ENCODE measurements around the gene MPPED2. TPM values are rescaled to one million over a fixed set of nuclear protein-coding genes. Genes with fewer than 3 reads are reported as not detected.
A peak's percentile ranks its signal among the peaks of the same experiment; 100 is the strongest.

The MPPED2 gene
- total RNA-seq, 6 experiments from 2014 or later, result 0.12 to 1.8 (median 0.75) TPM

- WGBS (ENCODE audit: insufficient coverage, low coverage, low lambda C conversion rate, missing lambda C conversion rate), result 69% methylated on average over 5 of the region's 5 CpGs
- DNase-seq, result no peak
- Histone ChIP-seq H3K4me1 (peaks cover 0 to 14% (median 6%) of the 10 kb centered on the region in 4 donors), H3K4me3 (no peak overlapping the region), H3K27ac (no peak overlapping the region), H3K9me3 (no peaks in the 10 kb centered on the region), H3K36me3 (no peaks in the 10 kb centered on the region), H3K27me3 (no peaks in the 10 kb centered on the region)
- ATAC-seq, result no peak
- TF ChIP-seq POLR2A (IDR thresholded peaks at IDR 0.05), result no peak
- TF ChIP-seq, protein P1, sequence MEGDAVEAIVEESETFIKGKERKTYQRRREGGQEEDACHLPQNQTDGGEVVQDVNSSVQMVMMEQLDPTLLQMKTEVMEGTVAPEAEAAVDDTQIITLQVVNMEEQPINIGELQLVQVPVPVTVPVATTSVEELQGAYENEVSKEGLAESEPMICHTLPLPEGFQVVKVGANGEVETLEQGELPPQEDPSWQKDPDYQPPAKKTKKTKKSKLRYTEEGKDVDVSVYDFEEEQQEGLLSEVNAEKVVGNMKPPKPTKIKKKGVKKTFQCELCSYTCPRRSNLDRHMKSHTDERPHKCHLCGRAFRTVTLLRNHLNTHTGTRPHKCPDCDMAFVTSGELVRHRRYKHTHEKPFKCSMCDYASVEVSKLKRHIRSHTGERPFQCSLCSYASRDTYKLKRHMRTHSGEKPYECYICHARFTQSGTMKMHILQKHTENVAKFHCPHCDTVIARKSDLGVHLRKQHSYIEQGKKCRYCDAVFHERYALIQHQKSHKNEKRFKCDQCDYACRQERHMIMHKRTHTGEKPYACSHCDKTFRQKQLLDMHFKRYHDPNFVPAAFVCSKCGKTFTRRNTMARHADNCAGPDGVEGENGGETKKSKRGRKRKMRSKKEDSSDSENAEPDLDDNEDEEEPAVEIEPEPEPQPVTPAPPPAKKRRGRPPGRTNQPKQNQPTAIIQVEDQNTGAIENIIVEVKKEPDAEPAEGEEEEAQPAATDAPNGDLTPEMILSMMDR (IDR thresholded peaks at IDR 0.05), result no peak
- intact Hi-C loops (cut with DNase I), result no loop called here
These were observed 159.4 kb downstream of the MPPED2 start for GRCh38 chr11:30426781-30427180.

DNA sequence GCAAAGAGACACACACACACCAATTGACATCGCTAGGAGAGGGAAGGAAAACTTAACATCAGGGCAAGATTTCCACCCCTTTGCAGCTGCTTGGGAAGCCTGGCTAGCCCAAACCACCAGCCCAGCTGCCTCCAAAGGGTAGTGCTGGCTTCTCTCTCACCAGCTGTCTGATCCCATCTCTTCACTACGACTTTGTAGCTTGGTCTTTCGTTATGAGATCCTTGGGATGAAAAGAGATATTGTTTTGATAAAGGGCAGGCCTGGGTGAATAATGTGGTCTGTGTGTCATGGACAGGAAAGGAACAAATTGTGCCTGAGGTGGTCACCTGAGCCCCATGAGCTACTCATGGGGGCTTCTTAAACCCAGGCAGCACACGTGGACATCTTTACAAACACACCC, 161.3 kb downstream of the MPPED2 start:
- Histone ChIP-seq H3K27me3 (no peaks in the 10 kb centered on the region), H3K27ac (no peak overlapping the region), H3K4me1 (peaks cover 0 to 14% (median 6%) of the 10 kb centered on the region in 4 donors), H3K9me3 (no peaks in the 10 kb centered on the region), H3K36me3 (no peaks in the 10 kb centered on the region), H3K4me3 (no peak overlapping the region)
- 84% methylated on average over 4 of the region's 4 CpGs for WGBS (ENCODE audit: insufficient coverage, low coverage, low lambda C conversion rate, missing lambda C conversion rate)
- intact Hi-C loops (cut with DNase I), result no loop called here
- DNase-seq, result no peak
- TF ChIP-seq, protein P1 (IDR thresholded peaks at IDR 0.05), result no peak
- no peak for TF ChIP-seq POLR2A (IDR thresholded peaks at IDR 0.05)
- no peak for ATAC-seq

DNA sequence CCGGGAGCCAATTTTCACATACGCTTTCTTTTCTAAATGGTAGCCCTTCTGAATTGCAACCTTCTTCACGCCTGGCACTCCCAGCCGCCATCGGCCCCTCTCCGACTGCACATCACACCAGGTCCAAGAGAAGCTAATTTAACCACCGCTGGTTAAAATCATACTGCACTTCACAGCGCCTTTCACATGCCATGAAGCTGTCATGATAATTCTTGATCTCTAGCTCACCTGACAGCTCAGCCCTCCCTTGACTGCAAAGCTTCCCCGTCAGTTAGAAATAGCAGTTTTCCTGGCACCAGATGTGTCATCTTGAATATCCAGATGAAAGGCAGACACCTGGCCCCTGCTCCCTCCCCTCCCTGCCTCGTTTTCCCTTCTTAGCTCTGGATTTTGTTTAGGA, 161.8 kb downstream of the MPPED2 start:
- Histone ChIP-seq H3K36me3 (no peaks in the 10 kb centered on the region), H3K27ac (no peak overlapping the region), H3K9me3 (no peaks in the 10 kb centered on the region), H3K4me3 (no peak overlapping the region), H3K27me3 (no peaks in the 10 kb centered on the region), H3K4me1 (peaks cover 0 to 14% (median 6%) of the 10 kb centered on the region in 4 donors)
- 87% methylated on average over 7 of the region's 10 CpGs for WGBS (ENCODE audit: insufficient coverage, low coverage, low lambda C conversion rate, missing lambda C conversion rate)
- intact Hi-C loops (cut with DNase I), result no loop called here
- DNase-seq, result no peak
- TF ChIP-seq, protein P1 (IDR thresholded peaks at IDR 0.05), result no peak
- TF ChIP-seq POLR2A (IDR thresholded peaks at IDR 0.05), result no peak
- no peak for ATAC-seq

DNA sequence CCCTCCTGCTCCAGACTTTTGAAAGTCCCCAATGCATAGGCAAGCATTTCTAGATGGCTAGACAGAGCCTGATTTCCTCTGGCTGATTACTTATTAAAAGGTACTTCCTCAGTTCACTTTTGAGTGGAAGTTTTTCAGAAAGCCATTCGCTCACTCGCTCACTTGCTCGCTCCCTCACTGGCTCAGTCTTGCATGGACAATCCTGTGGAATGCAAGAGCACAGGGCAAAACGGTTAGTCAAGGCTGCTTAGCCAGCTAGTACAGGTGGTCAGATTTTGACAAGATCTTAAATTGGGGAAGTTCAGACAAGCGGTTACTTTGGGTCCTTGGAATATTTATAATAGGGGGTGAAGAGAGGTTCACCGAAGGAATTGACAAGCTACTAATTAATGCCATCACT, 162.3 kb downstream of the MPPED2 start:
- no peaks in the 10 kb centered on the region for H3K27me3 ChIP-seq
- H3K4me1 ChIP-seq, result peaks cover 0 to 14% (median 6%) of the 10 kb centered on the region in 4 donors
- intact Hi-C loops (cut with DNase I), result no loop called here
- TF ChIP-seq POLR2A (IDR thresholded peaks at IDR 0.05), result no peak
- TF ChIP-seq, protein P1 (IDR thresholded peaks at IDR 0.05), result no peak
- 90% methylated on average over 6 of the region's 6 CpGs for WGBS (ENCODE audit: insufficient coverage, low coverage, low lambda C conversion rate, missing lambda C conversion rate)
- H3K4me3 ChIP-seq, result peak overlapping the region in 1 of 3 donors; percentile 2
- DNase-seq (no peak), ATAC-seq (no peak)
- no peaks in the 10 kb centered on the region for H3K9me3 ChIP-seq
- no peak overlapping the region for H3K27ac ChIP-seq
- no peaks in the 10 kb centered on the region for H3K36me3 ChIP-seq

GRCh38 chr11:30423279-30423648, 162.9 kb downstream of the MPPED2 start:
- TF ChIP-seq, protein P1 (IDR thresholded peaks at IDR 0.05), result no peak
- no peak for TF ChIP-seq POLR2A (IDR thresholded peaks at IDR 0.05)
- no peaks in the 10 kb centered on the region for H3K9me3 ChIP-seq
- WGBS (ENCODE audit: insufficient coverage, low coverage, low lambda C conversion rate, missing lambda C conversion rate), result 25% methylated on average over 5 of the region's 5 CpGs
- peak overlapping the region in 1 of 3 donors; percentile 2 for H3K4me3 ChIP-seq
- no peak overlapping the region for H3K27ac ChIP-seq
- DNase-seq, result peak in 1 of 3 donors; percentile 50
- no peaks in the 10 kb centered on the region for H3K27me3 ChIP-seq
- peak; percentile 76 to 87 (median 84) for ATAC-seq
- peaks cover 0 to 14% (median 6%) of the 10 kb centered on the region in 4 donors for H3K4me1 ChIP-seq
- intact Hi-C loops (cut with DNase I), result no loop called here
- H3K36me3 ChIP-seq, result no peaks in the 10 kb centered on the region
